NCI-H748 (cell line): ENCODE measurements around the gene SSTR5.
"Not testable (repeated sequence)": the region's sequence is repeated elsewhere in the genome, so short reads cannot be mapped to it uniquely, and the experiment has no call there.

Experiments used
- DNase-seq: peaks from one replicate; lab custom pipeline; 2025; ENCODE audit not compliant: unreplicated experiment; lab: John Stamatoyannopoulos, UW

Gene SSTR5

GRCh38 chr16:1089822-1090619 is 17.5 kb downstream of the SSTR5 start:
- no peak for DNase-seq

GRCh38 chr16:1090620-1091587 is 18.4 kb downstream of the SSTR5 start:
- DNase-seq, result no peak

- no peak for DNase-seq
Measured at GRCh38 chr16:1091992-1092552, 19.5 kb downstream of the SSTR5 start.

- DNase-seq, result not testable (repeated sequence)
Measured at GRCh38 chr16:1092685-1093283, 20.2 kb downstream of the SSTR5 start.

- DNase-seq, result peak; percentile 78
Measured at GRCh38 chr16:1093284-1094123, 21.0 kb downstream of the SSTR5 start.

GRCh38 chr16:1094124-1094479 is 21.6 kb downstream of the SSTR5 start:
- DNase-seq, result no peak

- no peak for DNase-seq
Measured at GRCh38 chr16:1094601-1095449, 22.3 kb downstream of the SSTR5 start.

- DNase-seq, result no peak
Measured at GRCh38 chr16:1095450-1096168, 23.1 kb downstream of the SSTR5 start.

- no peak for DNase-seq
Measured at GRCh38 chr16:1096169-1097082, 23.9 kb downstream of the SSTR5 start, which contains the start of gene C1QTNF8. C1QTNF8 (minus strand) TSS chr16:1096244; CDS start chr16:1094922, 1,322 bp downstream.

GRCh38 chr16:1097156-1097555 is 24.6 kb downstream of the SSTR5 start:
- DNase-seq, result no peak

GRCh38 chr16:1097800-1098199 is 25.3 kb downstream of the SSTR5 start:
- DNase-seq, result no peak

GRCh38 chr16:1098266-1098991 is 25.9 kb downstream of the SSTR5 start:
- DNase-seq, result peak; percentile 23

GRCh38 chr16:1099189-1100083 is 26.9 kb downstream of the SSTR5 start:
- DNase-seq, result no peak

- peak; percentile 14 for DNase-seq
Measured at GRCh38 chr16:1100084-1100800, 27.7 kb downstream of the SSTR5 start.

GRCh38 chr16:1101133-1101532 is 28.6 kb downstream of the SSTR5 start:
- DNase-seq, result no peak
